OCI-LY7 (cell line): ENCODE measurements around the gene RAB22A. TPM values are rescaled to one million over a fixed set of nuclear protein-coding genes. Genes with fewer than 3 reads are reported as not detected.

Experiments used
- BruUV-seq: library from RNA; stranded (reverse); fragments of 400-500 nt; replicated peaks from 2 replicates; lab custom pipeline; 2021; lab: Mats Ljungman, UMichigan
- CTCF ChIA-PET: fragments of 300-600 bp; sonication (Branson Sonifier 250); formaldehyde crosslinking; loops from one replicate; lab custom pipeline; 2022; ENCODE audit warnings: antibody characterized with exemption; ENCODE audit not compliant: unreplicated experiment; lab: Charles Lee
- POLR2A ChIA-PET: fragments of 300-600 bp; sonication (Branson Sonifier 250); formaldehyde crosslinking; loops from one replicate; lab custom pipeline; 2022; ENCODE audit warnings: antibody characterized with exemption; lab: Charles Lee
- DNase-seq: peaks from one replicate; pipeline ENCODE4 v3.0.0-alpha.2; 2015; ENCODE audit warnings: low spot score
- H2AFZ ChIP-seq: fragments of 200-600 bp; sonication (generic), shearing (Covaris generic); 2 replicates; pipeline ENCODE4 v1.6.1; 2014; ENCODE audit warnings: mild to moderate bottlenecking, antibody characterized with exemption, low read length, moderate library complexity
- H3K27ac ChIP-seq: fragments of 200-600 bp; sonication (generic); 2 replicates; pipeline ENCODE4 v1.5.1; 2014; ENCODE audit warnings: mixed run types, low read depth, mild to moderate bottlenecking, moderate library complexity, low read length, inconsistent platforms; ENCODE audit not compliant: poor library complexity, severe bottlenecking
- H3K36me3 ChIP-seq: fragments of 200-600 bp; sonication (generic); 2 replicates; pipeline ENCODE4 v1.6.1; 2014; ENCODE audit warnings: mild to moderate bottlenecking, antibody characterized with exemption, low read length, moderate library complexity, mixed read lengths; ENCODE audit not compliant: insufficient read depth
- H3K4me1 ChIP-seq: fragments of 200-600 bp; sonication (generic); 2 replicates; pipeline ENCODE4 v1.5.1; 2014; ENCODE audit warnings: mild to moderate bottlenecking, low read length; ENCODE audit not compliant: insufficient read depth, poor library complexity, severe bottlenecking
- H3K4me2 ChIP-seq: fragments of 200-600 bp; sonication (generic); 2 replicates; pipeline ENCODE4 v1.6.1; 2014; ENCODE audit warnings: mild to moderate bottlenecking, low read length
- H3K4me3 ChIP-seq: fragments of 200-600 bp; sonication (generic); 2 replicates; pipeline ENCODE4 v1.5.1; 2014; ENCODE audit warnings: mild to moderate bottlenecking, low read depth, low read length; ENCODE audit not compliant: poor library complexity, severe bottlenecking
- H3K79me2 ChIP-seq: fragments of 200-600 bp; sonication (generic); 2 replicates; pipeline ENCODE4 v1.6.1; 2016; ENCODE audit warnings: low read depth, mild to moderate bottlenecking, low read length, moderate library complexity, mixed read lengths; ENCODE audit not compliant: insufficient read depth
- H3K9me2 ChIP-seq: fragments of 200-600 bp; sonication (generic); 2 replicates; pipeline ENCODE4 v1.6.1; 2016; ENCODE audit warnings: mild to moderate bottlenecking, low read length, mixed read lengths; ENCODE audit not compliant: insufficient read depth
- H3K9me3 ChIP-seq: fragments of 200-600 bp; sonication (generic); 2 replicates; pipeline ENCODE4 v1.6.1; 2014; ENCODE audit warnings: mild to moderate bottlenecking, mixed run types, low read length, mixed read lengths
- H4K20me1 ChIP-seq: fragments of 200-600 bp; sonication (generic); 2 replicates; pipeline ENCODE4 v1.6.1; 2014; ENCODE audit warnings: mild to moderate bottlenecking, antibody characterized with exemption, low read length, moderate library complexity, mixed read lengths; ENCODE audit not compliant: insufficient read depth
- EZH2phosphoT487 ChIP-seq: fragments of 200-600 bp; sonication (generic); IDR thresholded peaks from 2 replicates; pipeline ENCODE4 v1.6.1; 2018; ENCODE audit warnings: low read depth, borderline replicate concordance, mild to moderate bottlenecking, mixed run types, antibody characterized with exemption, low read length, moderate library complexity, mixed read lengths
- intact Hi-C: fragments of 100-400 bp; cut with micrococcal nuclease; formaldehyde crosslinking; loops from one replicate; pipeline ENCODE4 v1.10.0; 2022; ENCODE audit not compliant: unreplicated experiment
- total RNA-seq, 2 experiments: library from RNA; depleted of rRNA in 1 of 2; stranded (reverse); fragments of >200 nt in 1 of 2; shearing (Covaris generic) in 1 of 2; gene quantifications; 2 replicates each; pipeline ENCODE4 v1.2.3, GENCODE V29; 2014 to 2022
- TF ChIP-seq, protein P1 (sequence below): fragments of 200-600 bp; sonication (generic); conservative IDR thresholded peaks from 2 replicates; pipeline ENCODE4 v1.5.1; 2014; ENCODE audit warnings: mild to moderate bottlenecking, antibody characterized with exemption, low read length, moderate library complexity, mixed read lengths

The RAB22A gene
- total RNA-seq, 2 experiments from 2014 or later = 7.0 to 13.4 TPM

DNA sequence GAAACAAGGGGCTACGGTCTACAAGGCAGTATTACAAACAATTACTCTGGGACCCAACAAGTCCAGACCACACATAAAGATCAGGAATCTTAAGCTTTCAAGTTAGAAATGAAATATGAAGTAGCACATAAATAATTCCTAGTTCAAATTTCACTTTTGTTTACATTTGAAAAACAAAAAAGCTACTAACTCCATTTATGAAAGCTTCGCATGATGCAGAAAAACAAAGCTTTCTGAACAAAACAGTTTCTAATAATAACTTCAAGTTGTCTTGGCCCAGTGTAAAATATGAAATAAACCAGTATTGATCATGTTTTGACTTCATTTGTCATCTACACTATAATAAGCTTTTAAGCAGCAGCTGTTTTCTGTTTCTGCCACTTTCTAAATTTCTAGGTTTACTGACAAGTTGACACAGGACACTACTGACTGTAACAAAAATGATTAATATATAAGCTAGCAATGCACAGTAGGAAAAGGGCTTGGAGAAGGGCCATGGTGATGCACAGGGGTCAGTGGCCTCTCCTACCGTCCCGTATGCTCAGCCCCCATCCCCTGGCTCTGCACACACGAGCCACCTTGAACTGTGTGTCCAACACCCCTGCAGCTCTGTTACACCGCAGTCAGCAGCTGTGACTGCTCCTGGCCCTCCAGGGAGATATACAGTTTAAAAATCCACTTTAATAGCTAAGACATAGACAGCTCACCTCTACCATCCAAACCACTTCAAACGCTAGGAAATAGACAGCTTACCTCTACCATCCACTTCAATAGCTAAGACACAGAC is 13.3 kb upstream of the RAB22A start:
- POLR2A ChIA-PET = interaction anchor here (0.6 to 0.9 kb wide), 3 partner anchors 13 to 732 kb away, joined by 3 to 6 read pairs (median 4); no protein-coding TSS in a partner anchor
- DNase-seq = no peak
- intact Hi-C loops = no loop called here
- no peak for TF ChIP-seq EZH2phosphoT487
- TF ChIP-seq, protein P1, sequence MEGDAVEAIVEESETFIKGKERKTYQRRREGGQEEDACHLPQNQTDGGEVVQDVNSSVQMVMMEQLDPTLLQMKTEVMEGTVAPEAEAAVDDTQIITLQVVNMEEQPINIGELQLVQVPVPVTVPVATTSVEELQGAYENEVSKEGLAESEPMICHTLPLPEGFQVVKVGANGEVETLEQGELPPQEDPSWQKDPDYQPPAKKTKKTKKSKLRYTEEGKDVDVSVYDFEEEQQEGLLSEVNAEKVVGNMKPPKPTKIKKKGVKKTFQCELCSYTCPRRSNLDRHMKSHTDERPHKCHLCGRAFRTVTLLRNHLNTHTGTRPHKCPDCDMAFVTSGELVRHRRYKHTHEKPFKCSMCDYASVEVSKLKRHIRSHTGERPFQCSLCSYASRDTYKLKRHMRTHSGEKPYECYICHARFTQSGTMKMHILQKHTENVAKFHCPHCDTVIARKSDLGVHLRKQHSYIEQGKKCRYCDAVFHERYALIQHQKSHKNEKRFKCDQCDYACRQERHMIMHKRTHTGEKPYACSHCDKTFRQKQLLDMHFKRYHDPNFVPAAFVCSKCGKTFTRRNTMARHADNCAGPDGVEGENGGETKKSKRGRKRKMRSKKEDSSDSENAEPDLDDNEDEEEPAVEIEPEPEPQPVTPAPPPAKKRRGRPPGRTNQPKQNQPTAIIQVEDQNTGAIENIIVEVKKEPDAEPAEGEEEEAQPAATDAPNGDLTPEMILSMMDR = no peak
- no TSS peak for BruUV-seq
- no peaks in the 10 kb centered on the region for H3K4me1 ChIP-seq
- H3K79me2 ChIP-seq = no peaks in the 10 kb centered on the region
- no peaks in the 10 kb centered on the region for H3K9me3 ChIP-seq
- H3K4me2 ChIP-seq = no peak overlapping the region
- H3K4me3 ChIP-seq = no peak overlapping the region
- H3K27ac ChIP-seq = no peak overlapping the region
- H3K36me3 ChIP-seq = no peaks in the 10 kb centered on the region
- H2AFZ ChIP-seq = no peak overlapping the region
- CTCF ChIA-PET = interaction anchor here (0.6 kb wide), 1 partner anchor 168 kb away, joined by 3 read pairs; no protein-coding TSS in a partner anchor
- no peaks in the 10 kb centered on the region for H4K20me1 ChIP-seq
- no peaks in the 10 kb centered on the region for H3K9me2 ChIP-seq

GRCh38 chr20:58297394-58297793 is 12.1 kb upstream of the RAB22A start:
- DNase-seq = no peak
- Histone ChIP-seq H3K4me3 (no peak overlapping the region), H3K27ac (no peak overlapping the region), H3K36me3 (no peaks in the 10 kb centered on the region), H3K4me1 (no peaks in the 10 kb centered on the region), H3K9me3 (no peaks in the 10 kb centered on the region), H3K79me2 (no peaks in the 10 kb centered on the region), H4K20me1 (no peaks in the 10 kb centered on the region), H3K9me2 (no peaks in the 10 kb centered on the region), H2AFZ (no peak overlapping the region), H3K4me2 (no peak overlapping the region)
- BruUV-seq = no TSS peak
- TF ChIP-seq, protein P1 = no peak
- TF ChIP-seq EZH2phosphoT487 = no peak
- POLR2A ChIA-PET = no interaction called here
- CTCF ChIA-PET = no interaction called here
- intact Hi-C loops = no loop called here

DNA sequence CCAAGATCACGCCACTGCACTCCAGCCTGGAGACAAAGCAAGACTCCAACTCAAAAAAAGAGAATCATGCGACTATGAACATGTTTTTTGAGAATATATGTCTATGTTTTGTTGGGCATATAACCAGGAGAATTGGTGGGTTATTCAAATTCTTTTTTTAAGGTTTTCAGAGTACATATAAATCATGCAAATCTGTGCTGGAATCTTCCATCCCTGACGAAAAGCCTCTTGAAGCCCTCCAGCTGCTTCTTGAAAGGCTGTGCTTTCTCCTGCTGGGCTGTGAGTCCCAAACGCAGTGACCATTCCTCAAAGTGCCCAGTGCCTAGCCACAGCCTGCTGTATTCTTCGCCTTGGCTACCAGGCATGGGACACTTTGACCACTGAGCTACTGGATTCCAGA is 9.2 kb upstream of the RAB22A start:
- no peak overlapping the region for H3K4me2 ChIP-seq
- BruUV-seq = no TSS peak
- no peak overlapping the region for H3K4me3 ChIP-seq
- DNase-seq = no peak
- no peaks in the 10 kb centered on the region for H4K20me1 ChIP-seq
- TF ChIP-seq, protein P1 = no peak
- TF ChIP-seq EZH2phosphoT487 = no peak
- ChIA-PET CTCF (no interaction called here), POLR2A (interaction anchor here (0.6 kb wide), 2 partner anchors 155 to 712 kb away, joined by 3 read pairs; no protein-coding TSS in a partner anchor)
- H3K9me3 ChIP-seq = no peaks in the 10 kb centered on the region
- no peaks in the 10 kb centered on the region for H3K9me2 ChIP-seq
- no peaks in the 10 kb centered on the region for H3K4me1 ChIP-seq
- H2AFZ ChIP-seq = no peak overlapping the region
- H3K36me3 ChIP-seq = no peaks in the 10 kb centered on the region
- H3K27ac ChIP-seq = no peak overlapping the region
- H3K79me2 ChIP-seq = no peaks in the 10 kb centered on the region
- intact Hi-C loops = loop anchor here (10.0 kb wide), 1 partner anchor 144 kb away; no protein-coding TSS in a partner anchor
